H1 (cell line): Measurements from ENCODE around the gene ZNF282. TPM values are rescaled to one million over a fixed set of nuclear protein-coding genes. Genes with fewer than 3 reads are reported as not detected.

ENCODE experiments used
- CTCF ChIA-PET: fragments of 300-600 bp; sonication (Branson Sonifier 250); formaldehyde crosslinking; loops from one replicate; lab custom pipeline; 2021; ENCODE audit not compliant: partially characterized antibody; lab: Charles Lee
- POLR2A ChIA-PET: fragments of 300-600 bp; sonication (Branson Sonifier 250); formaldehyde crosslinking; loops from one replicate; lab custom pipeline; 2021; ENCODE audit warnings: inconsistent platforms; ENCODE audit not compliant: partially characterized antibody; lab: Charles Lee
- DNase-seq, 2 experiments: peaks; one replicate each; pipeline versions ENCODE4 v3.0.0 to v3.0.0-alpha.2; 2010 to 2022; ENCODE audit warnings: low spot score in 2 of 2, low read depth in 1 of 2, mixed read lengths in 1 of 2
- FAIRE-seq: peaks from 2 replicates; lab custom pipeline; 2011; peaks lifted over from hg19 to GRCh38; lab: Jason Lieb, UNC
- H2AFZ ChIP-seq: 2 replicates; pipeline ENCODE4 v1.8.1; 2012; ENCODE audit warnings: low read length, inconsistent platforms
- H2AK5ac ChIP-seq: 2 replicates; pipeline ENCODE4 v1.6.1; 2013; ENCODE audit warnings: low read depth, low read length
- H2BK120ac ChIP-seq: replicated peaks from 2 replicates; pipeline ENCODE3; 2013; ENCODE audit warnings: low read depth, low read length, inconsistent platforms
- H2BK12ac ChIP-seq: 2 replicates; pipeline ENCODE4 v1.6.1; 2013; ENCODE audit warnings: low read depth, low read length
- H2BK15ac ChIP-seq: 2 replicates; pipeline ENCODE4 v1.6.1; 2013; ENCODE audit warnings: low read length
- H2BK20ac ChIP-seq: 2 replicates; pipeline ENCODE4 v1.6.1; 2013; ENCODE audit warnings: low read length
- H2BK5ac ChIP-seq: 2 replicates; pipeline ENCODE4 v1.6.1; 2013; ENCODE audit warnings: low read depth, low read length
- H3K14ac ChIP-seq: 2 replicates; pipeline ENCODE4 v1.6.1; 2013; ENCODE audit warnings: inconsistent platforms; ENCODE audit not compliant: insufficient read length
- H3K18ac ChIP-seq: 2 replicates; pipeline ENCODE4 v1.6.1; 2013; ENCODE audit warnings: low read length; ENCODE audit errors: extremely low read depth
- H3K23ac ChIP-seq: 2 replicates; pipeline ENCODE4 v1.6.1; 2013; ENCODE audit warnings: inconsistent platforms; ENCODE audit not compliant: insufficient read length
- H3K23me2 ChIP-seq: 2 replicates; pipeline ENCODE4 v1.6.1; 2013; ENCODE audit warnings: low read depth, low read length
- H3K27ac ChIP-seq: 2 replicates; pipeline ENCODE4 v1.6.1; 2011; ENCODE audit warnings: low read depth, low read length, inconsistent platforms
- H3K27me3 ChIP-seq, 4 experiments: replicated peaks in 1 of 4; 1 replicate in 1 of 4; 2 replicates in 3 of 4; pipeline versions ENCODE4 v1.6.1 to v1.8.1; 2011 to 2013; ENCODE audit warnings: low read length in 3 of 4, mild to moderate bottlenecking in 3 of 4, inconsistent platforms in 2 of 4, mixed read lengths in 2 of 4, moderate library complexity in 1 of 4; ENCODE audit not compliant: control insufficient read depth in 3 of 4, insufficient read depth in 3 of 4; ENCODE audit errors: extremely low read depth in 1 of 4
- H3K36me3 ChIP-seq, 4 experiments: 2 replicates each; pipeline versions ENCODE4 v1.6.1 to v1.8.1; 2011 to 2013; ENCODE audit warnings: mild to moderate bottlenecking in 4 of 4, low read length in 3 of 4, moderate library complexity in 2 of 4, control low read depth in 1 of 4, inconsistent platforms in 1 of 4; ENCODE audit not compliant: insufficient read depth in 4 of 4, control insufficient read depth in 2 of 4
- H3K4ac ChIP-seq: replicated peaks from 2 replicates; pipeline ENCODE3; 2013; ENCODE audit warnings: low read length, low read depth, mixed read lengths, inconsistent platforms; ENCODE audit not compliant: insufficient read length
- H3K4me1 ChIP-seq, 4 experiments: replicated peaks in 1 of 4; 1 replicate in 1 of 4; 2 replicates in 3 of 4; pipeline versions ENCODE4 v1.6.1 to v1.8.1; 2011 to 2013; ENCODE audit warnings: low read length in 3 of 4, inconsistent platforms in 2 of 4, mixed read lengths in 1 of 4; ENCODE audit not compliant: insufficient read depth in 4 of 4, control insufficient read depth in 3 of 4
- H3K4me2 ChIP-seq, 2 experiments: 2 replicates each; pipeline versions ENCODE4 v1.6.1 to v1.8.1; 2011 to 2013; ENCODE audit warnings: low read depth in 2 of 2, low read length in 2 of 2, control low read depth in 1 of 2, inconsistent platforms in 1 of 2, mild to moderate bottlenecking in 1 of 2; ENCODE audit not compliant: insufficient read depth in 1 of 2
- H3K4me3 ChIP-seq, 4 experiments: fragments of 200-600, 300-600 bp in 1 of 4; sonication (generic), shearing (Covaris generic), sonication (Bioruptor Twin) in 1 of 4; 2 replicates each; pipeline versions ENCODE4 v1.5.1 to v1.8.1; 2011 to 2016; ENCODE audit warnings: low read length in 4 of 4, low read depth in 3 of 4, control low read depth in 2 of 4, inconsistent platforms in 2 of 4, mild to moderate bottlenecking in 2 of 4, mixed read lengths in 1 of 4, moderate library complexity in 1 of 4; ENCODE audit not compliant: insufficient read depth in 2 of 4; ENCODE audit errors: extremely low read depth in 1 of 4
- H3K56ac ChIP-seq: replicated peaks from 2 replicates; pipeline ENCODE3; 2013; ENCODE audit warnings: low read depth, mild to moderate bottlenecking, mixed read lengths, low read length, inconsistent platforms; ENCODE audit not compliant: insufficient read length
- H3K79me1 ChIP-seq: 2 replicates; pipeline ENCODE4 v1.6.1; 2013; ENCODE audit warnings: low read depth, low read length, control low read depth
- H3K79me2 ChIP-seq, 2 experiments: 2 replicates each; pipeline versions ENCODE4 v1.6.1 to v1.8.1; 2012 to 2013; ENCODE audit warnings: low read length in 2 of 2, mild to moderate bottlenecking in 2 of 2, inconsistent platforms in 1 of 2; ENCODE audit not compliant: insufficient read depth in 2 of 2, control insufficient read depth in 1 of 2
- H3K9ac ChIP-seq, 4 experiments: replicated peaks in 1 of 4; 1 replicate in 1 of 4; 2 replicates in 3 of 4; pipeline versions ENCODE4 v1.6.1 to v1.8.1; 2011 to 2013; ENCODE audit warnings: low read depth in 3 of 4, low read length in 3 of 4, control low read depth in 2 of 4, mild to moderate bottlenecking in 2 of 4, moderate library complexity in 2 of 4, inconsistent platforms in 1 of 4; ENCODE audit errors: extremely low read depth in 1 of 4
- H3K9me3 ChIP-seq, 2 experiments: 2 replicates each; pipeline versions ENCODE4 v1.6.1 to v1.8.1; 2012 to 2013; ENCODE audit warnings: mild to moderate bottlenecking in 2 of 2, moderate library complexity in 2 of 2, control low read depth in 1 of 2, inconsistent platforms in 1 of 2, low read depth in 1 of 2, low read length in 1 of 2, mixed read lengths in 1 of 2; ENCODE audit not compliant: insufficient read depth in 2 of 2
- H4K20me1 ChIP-seq, 2 experiments: replicated peaks in 1 of 2; 2 replicates each; pipeline versions ENCODE3 to v1.8.1; 2011 to 2013; ENCODE audit warnings: inconsistent platforms in 2 of 2, low read length in 2 of 2, mild to moderate bottlenecking in 1 of 2; ENCODE audit not compliant: insufficient read depth in 2 of 2, control insufficient read depth in 1 of 2
- H4K5ac ChIP-seq: 2 replicates; pipeline ENCODE4 v1.6.1; 2013; ENCODE audit warnings: low read length, low read depth, mixed read lengths, inconsistent platforms; ENCODE audit not compliant: insufficient read length
- H4K8ac ChIP-seq: 2 replicates; pipeline ENCODE4 v1.8.0; 2013; ENCODE audit warnings: mild to moderate bottlenecking, moderate library complexity, low read length, inconsistent platforms; ENCODE audit not compliant: insufficient read depth; ENCODE audit errors: extremely low read depth
- H4K91ac ChIP-seq: replicated peaks from 2 replicates; pipeline ENCODE3; 2013; ENCODE audit warnings: low read length, mixed read lengths, inconsistent platforms; ENCODE audit not compliant: insufficient read length
- ASH2L ChIP-seq: fragments of 200-600, 300-600 bp; sonication (generic); IDR thresholded peaks from one replicate; pipeline ENCODE4 v1.7.1; 2017; ENCODE audit warnings: low read length
- BRCA1 ChIP-seq: IDR thresholded peaks from 2 replicates; pipeline ENCODE4 v1.6.1; 2012; ENCODE audit warnings: low read depth, low read length, improper control_type of control experiment
- FOSL1 ChIP-seq: IDR thresholded peaks from 2 replicates; pipeline ENCODE4 v1.6.1; 2011; ENCODE audit warnings: mild to moderate bottlenecking, low read depth, low read length, moderate library complexity; ENCODE audit not compliant: insufficient read depth
- KDM4A ChIP-seq: IDR thresholded peaks from one replicate; pipeline ENCODE4 v1.7.1; 2012; ENCODE audit warnings: low read depth, mild to moderate bottlenecking, moderate library complexity, low read length, inconsistent platforms; ENCODE audit not compliant: severe bottlenecking
- MAFK ChIP-seq: IDR thresholded peaks from 2 replicates; pipeline ENCODE4 v1.6.1; 2012; ENCODE audit warnings: low read depth, mild to moderate bottlenecking, improper control_type of control experiment, low read length
- POLR2A ChIP-seq, 2 experiments: IDR thresholded peaks; 1 replicate in 1 of 2; 2 replicates in 1 of 2; pipeline ENCODE4 v1.6.1; 2011; ENCODE audit warnings: low read depth in 2 of 2, low read length in 2 of 2, mild to moderate bottlenecking in 2 of 2; ENCODE audit errors: control extremely low read depth in 1 of 2
- RFX5 ChIP-seq: IDR thresholded peaks from 2 replicates; pipeline ENCODE4 v1.6.1; 2011; ENCODE audit warnings: low read depth, low read length, improper control_type of control experiment, borderline replicate concordance
- RNF2 ChIP-seq: fragments of 200-900, 300-1000 bp; sonication (generic); IDR thresholded peaks from 2 replicates; pipeline ENCODE4 v1.7.1; 2016; ENCODE audit warnings: borderline replicate concordance, low read depth, mild to moderate bottlenecking, antibody characterized with exemption, low read length; ENCODE audit not compliant: poor library complexity, severe bottlenecking; ENCODE audit errors: missing control alignments
- TEAD4 ChIP-seq: IDR thresholded peaks from 2 replicates; pipeline ENCODE4 v1.6.1; 2012; ENCODE audit warnings: low read depth, low read length, inconsistent platforms, mixed read lengths
- ZNF274 ChIP-seq: IDR thresholded peaks from 2 replicates; pipeline ENCODE4 v1.7.0; 2012; ENCODE audit warnings: low read length, borderline replicate concordance; ENCODE audit errors: extremely low read depth
- WGBS, 2 experiments: shearing (Covaris generic) in 1 of 2; methylation state at CpG; one replicate each; pipeline versions ENCODE4 v1.1.6 to v1.1.7; 2013 to 2015; ENCODE audit warnings: low lambda C conversion rate in 2 of 2, mixed read lengths in 2 of 2, inconsistent platforms in 1 of 2, low coverage in 1 of 2, missing lambda C conversion rate in 1 of 2; ENCODE audit not compliant: insufficient replicate concordance in 2 of 2, insufficient coverage in 1 of 2, insufficient read length in 1 of 2; ENCODE audit errors: extremely low coverage in 1 of 2, missing lambda C conversion rate in 1 of 2; 5-methylcytosine and 5-hydroxymethylcytosine counted together
- polyA plus RNA-seq, 7 experiments: library from polyadenylated mRNA; depleted of rRNA in 3 of 7; stranded (reverse) in 5 of 7; unstranded in 2 of 7; fragments of >200 nt in 5 of 7; fragments of 200-250 nt in 2 of 7; gene quantifications; 1 replicate in 5 of 7; 2 replicates in 1 of 7; 4 replicates in 1 of 7; pipeline versions ENCODE4 v1.2.1 to v1.2.3, GENCODE V29; 2011 to 2013; ENCODE audit warnings: missing spikeins in 2 of 7, mixed read lengths in 2 of 7
- total RNA-seq: library from RNA; stranded (reverse); fragmentation: NEBNext Ultra II Directional; extraction: Animal tissue kit (Norgen Biotek cat#: 25700); gene quantifications from 2 replicates; pipeline ENCODE4 v1.2.1, GENCODE V29; 2021
- TF ChIP-seq, protein P1 (sequence below), 3 experiments: IDR thresholded peaks; 1 replicate in 2 of 3; 2 replicates in 1 of 3; pipeline versions ENCODE4 v1.5.1 to v1.6.1; 2011; ENCODE audit warnings: low read length in 3 of 3, mild to moderate bottlenecking in 3 of 3, inconsistent platforms in 2 of 3, low read depth in 1 of 3, moderate library complexity in 1 of 3; ENCODE audit not compliant: insufficient read depth in 1 of 3; ENCODE audit errors: control extremely low read depth in 1 of 3

The ZNF282 gene
- total and polyA plus RNA-seq, 2 of the 8 experiments (the other 6 are each of a cell fraction or from before 2014, with no cell fraction given) = 16.9 to 36.3 TPM

DNA sequence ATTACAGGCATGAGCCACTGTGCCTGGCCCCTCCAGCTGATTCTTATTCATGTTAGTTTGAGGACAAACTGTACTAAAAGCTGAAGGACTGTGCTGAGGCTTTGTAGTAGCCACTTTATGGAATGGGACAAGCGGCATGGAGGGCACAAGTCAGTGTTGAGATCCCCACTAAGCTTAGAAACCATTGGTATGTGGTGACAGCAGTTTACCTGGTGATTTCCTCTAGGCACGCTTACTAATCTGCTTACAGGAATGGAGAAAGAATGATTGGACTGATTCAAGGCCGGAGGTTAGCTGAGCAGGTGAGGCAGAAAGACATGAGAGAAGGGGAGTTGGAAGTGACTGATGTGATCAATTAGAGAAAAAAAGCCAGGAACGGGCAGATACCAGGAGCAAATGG is 44.4 kb upstream of the ZNF282 start:
- no peak for FAIRE-seq
- no peak overlapping the region for H4K8ac ChIP-seq
- peaks cover 57 to 89% of the 10 kb centered on the region in 2 experiments for H3K79me2 ChIP-seq
- H3K9ac ChIP-seq = no peak overlapping the region
- H4K91ac ChIP-seq = peak overlapping the region; percentile 80
- H3K18ac ChIP-seq = no peak overlapping the region
- peak overlapping the region; percentile 79 for H3K56ac ChIP-seq
- WGBS, 2 experiments = 64% methylated on average over 4 of the region's 4 CpGs; no CpG with 5 or more reads in 1 of the 2 experiments
- H2BK5ac ChIP-seq = peak overlapping the region; percentile 73
- H3K4me1 ChIP-seq = peaks cover 7 to 21% (median 14%) of the 10 kb centered on the region in 4 experiments; a peak in 6 of 7 replicates
- H3K4ac ChIP-seq = peak overlapping the region; percentile 57
- H4K5ac ChIP-seq = peak overlapping the region; percentile 5
- H3K9me3 ChIP-seq = no peaks in the 10 kb centered on the region
- no peaks in the 10 kb centered on the region for H3K27me3 ChIP-seq
- ChIA-PET POLR2A (interaction anchor here (1.0 to 9.2 kb wide), 13 partner anchors 12 to 207 kb away, joined by 3 to 142 read pairs (median 5); partner anchors contain the start of genes ZNF282 and ZNF425), CTCF (interaction anchor here (0.6 to 7.2 kb wide), 4 partner anchors 15 to 78 kb away, joined by 3 to 84 read pairs (median 15); partner anchors contain the start of gene ZNF425)
- no peaks in the 10 kb centered on the region; the same call in 1 of the 2 replicates for H3K79me1 ChIP-seq
- peaks cover 11 to 24% (median 20%) of the 10 kb centered on the region in 4 experiments for H3K36me3 ChIP-seq
- peak overlapping the region; percentile 30 to 97; a peak in 2 of 4 replicates for H3K4me2 ChIP-seq
- H2BK15ac ChIP-seq = no peak overlapping the region
- H2BK20ac ChIP-seq = no peak overlapping the region
- H2BK12ac ChIP-seq = no peak overlapping the region; the same call in 1 of the 2 replicates
- peaks cover 4% of the 10 kb centered on the region; the same call in 1 of the 2 replicates for H3K23me2 ChIP-seq
- no peak overlapping the region for H3K4me3 ChIP-seq
- H3K23ac ChIP-seq = no peak overlapping the region
- H4K20me1 ChIP-seq = peaks cover 6 to 10% of the 10 kb centered on the region in 2 experiments
- DNase-seq = no peak
- no peak overlapping the region for H2BK120ac ChIP-seq
- H3K14ac ChIP-seq = no peak overlapping the region
- H2AK5ac ChIP-seq = no peak overlapping the region
- peak overlapping the region; percentile 50; the same call in 1 of the 2 replicates for H3K27ac ChIP-seq
- H2AFZ ChIP-seq = no peak overlapping the region
- no peak for TF ChIP-seq KDM4A
- TF ChIP-seq TEAD4 = no peak
- TF ChIP-seq RNF2 = no peak
- no peak for TF ChIP-seq RFX5
- no peak for TF ChIP-seq FOSL1
- TF ChIP-seq, protein P1, sequence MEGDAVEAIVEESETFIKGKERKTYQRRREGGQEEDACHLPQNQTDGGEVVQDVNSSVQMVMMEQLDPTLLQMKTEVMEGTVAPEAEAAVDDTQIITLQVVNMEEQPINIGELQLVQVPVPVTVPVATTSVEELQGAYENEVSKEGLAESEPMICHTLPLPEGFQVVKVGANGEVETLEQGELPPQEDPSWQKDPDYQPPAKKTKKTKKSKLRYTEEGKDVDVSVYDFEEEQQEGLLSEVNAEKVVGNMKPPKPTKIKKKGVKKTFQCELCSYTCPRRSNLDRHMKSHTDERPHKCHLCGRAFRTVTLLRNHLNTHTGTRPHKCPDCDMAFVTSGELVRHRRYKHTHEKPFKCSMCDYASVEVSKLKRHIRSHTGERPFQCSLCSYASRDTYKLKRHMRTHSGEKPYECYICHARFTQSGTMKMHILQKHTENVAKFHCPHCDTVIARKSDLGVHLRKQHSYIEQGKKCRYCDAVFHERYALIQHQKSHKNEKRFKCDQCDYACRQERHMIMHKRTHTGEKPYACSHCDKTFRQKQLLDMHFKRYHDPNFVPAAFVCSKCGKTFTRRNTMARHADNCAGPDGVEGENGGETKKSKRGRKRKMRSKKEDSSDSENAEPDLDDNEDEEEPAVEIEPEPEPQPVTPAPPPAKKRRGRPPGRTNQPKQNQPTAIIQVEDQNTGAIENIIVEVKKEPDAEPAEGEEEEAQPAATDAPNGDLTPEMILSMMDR (IDR thresholded peaks at IDR 0.05; ENCODE audit: control extremely low read depth in 1 of 3, insufficient read depth in 1 of 3, low read depth in 1 of 3, low read length in 3 of 3) = no peak
- TF ChIP-seq ZNF274 = no peak
- TF ChIP-seq ASH2L = no peak
- TF ChIP-seq BRCA1 = no peak
- TF ChIP-seq MAFK = no peak
- no peak for TF ChIP-seq POLR2A (IDR thresholded peaks at IDR 0.05; ENCODE audit: control extremely low read depth in 1 of 2, low read depth in 2 of 2, low read length in 2 of 2)
